Gastroesophageal sphincter (tissue), 3 donors: Measurements from ENCODE around the gene DPEP1.

ENCODE experiments used
- EP300 ChIP-seq: sonication (generic); formaldehyde crosslinking; IDR thresholded peaks from one replicate; pipeline ENCODE4 v1.6.1; 2017; ENCODE audit warnings: antibody characterized with exemption, mild to moderate bottlenecking
- POLR2A ChIP-seq, 2 donors: fragments of 450-650 bp; IDR thresholded peaks; one replicate each; pipeline ENCODE4 v1.6.1; 2017; ENCODE audit warnings: antibody characterized with exemption in 2 of 2, mild to moderate bottlenecking in 2 of 2, moderate library complexity in 1 of 2
- TF ChIP-seq, protein P1 (sequence below), 4 experiments: fragments of 200-600 bp in 2 of 4; fragments of 450-650 bp in 2 of 4; sonication (generic) in 1 of 4; IDR thresholded peaks; one replicate each; pipeline ENCODE4 v1.5.1; 2017 to 2019; ENCODE audit warnings: antibody characterized with exemption in 4 of 4, mild to moderate bottlenecking in 2 of 4, moderate library complexity in 2 of 4

DNA sequence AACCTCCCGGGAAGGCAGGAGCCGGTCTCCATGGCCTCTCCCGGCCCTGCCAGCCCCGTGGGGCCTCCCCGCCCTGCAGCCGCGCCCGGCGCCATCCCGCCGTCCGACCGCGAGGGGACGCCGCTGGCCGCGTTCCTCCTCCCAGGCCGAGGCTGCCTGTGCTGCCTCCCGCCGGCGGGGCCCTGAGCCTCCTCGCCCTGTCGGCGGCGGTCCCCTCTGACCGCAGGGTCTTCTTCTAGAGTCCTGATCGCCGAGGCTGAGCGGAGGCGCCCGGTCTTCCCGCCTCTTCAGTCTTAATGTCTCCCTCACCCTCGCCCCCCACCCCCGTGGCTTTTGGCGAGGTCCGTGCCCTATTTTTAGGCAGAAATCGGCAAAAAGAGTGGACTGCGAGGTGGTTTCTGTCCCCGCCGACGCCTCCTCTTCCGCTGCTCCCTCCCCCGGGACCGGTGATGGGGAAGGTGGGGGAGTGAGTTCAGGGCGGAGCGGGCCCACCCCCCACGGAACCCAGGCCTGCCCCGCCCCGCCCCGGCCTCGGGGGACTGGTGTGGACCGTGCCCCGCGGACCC is 38.7 kb upstream of the DPEP1 start:
- TF ChIP-seq, protein P1, sequence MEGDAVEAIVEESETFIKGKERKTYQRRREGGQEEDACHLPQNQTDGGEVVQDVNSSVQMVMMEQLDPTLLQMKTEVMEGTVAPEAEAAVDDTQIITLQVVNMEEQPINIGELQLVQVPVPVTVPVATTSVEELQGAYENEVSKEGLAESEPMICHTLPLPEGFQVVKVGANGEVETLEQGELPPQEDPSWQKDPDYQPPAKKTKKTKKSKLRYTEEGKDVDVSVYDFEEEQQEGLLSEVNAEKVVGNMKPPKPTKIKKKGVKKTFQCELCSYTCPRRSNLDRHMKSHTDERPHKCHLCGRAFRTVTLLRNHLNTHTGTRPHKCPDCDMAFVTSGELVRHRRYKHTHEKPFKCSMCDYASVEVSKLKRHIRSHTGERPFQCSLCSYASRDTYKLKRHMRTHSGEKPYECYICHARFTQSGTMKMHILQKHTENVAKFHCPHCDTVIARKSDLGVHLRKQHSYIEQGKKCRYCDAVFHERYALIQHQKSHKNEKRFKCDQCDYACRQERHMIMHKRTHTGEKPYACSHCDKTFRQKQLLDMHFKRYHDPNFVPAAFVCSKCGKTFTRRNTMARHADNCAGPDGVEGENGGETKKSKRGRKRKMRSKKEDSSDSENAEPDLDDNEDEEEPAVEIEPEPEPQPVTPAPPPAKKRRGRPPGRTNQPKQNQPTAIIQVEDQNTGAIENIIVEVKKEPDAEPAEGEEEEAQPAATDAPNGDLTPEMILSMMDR (IDR thresholded peaks at IDR 0.05), result peak in 3 of 4 experiments; percentile 42 to 57 (median 47)
- TF ChIP-seq EP300, result no peak
- TF ChIP-seq POLR2A (IDR thresholded peaks at IDR 0.05), result no peak
